ENCODE data around the gene RPRM.
"Not testable (repeated sequence)": the region's sequence is repeated elsewhere in the genome, so short reads cannot be mapped to it uniquely, and the experiment has no call there.

RPRM gene

GRCh38 chr2:153478289-153479261 lies at the start of gene RPRM:
Gene RPRM (minus strand): TSS chr2:153478762. CDS start chr2:153478565, 197 bp downstream.
- DNase-seq (ENCODE audit: low read depth in 1 of 2, low spot score in 1 of 2): peak in 1 of 2 donors; percentile 25

- DNase-seq (ENCODE audit: low read depth in 1 of 2, low spot score in 1 of 2): peak in 1 of 2 donors; percentile 26
These were observed 40.8 kb upstream of the RPRM start for GRCh38 chr2:153519257-153519875.

GRCh38 chr2:153512331-153512730 lies 33.8 kb upstream of the RPRM start:
- DNase-seq (ENCODE audit: low read depth in 1 of 2, low spot score in 1 of 2): no peak

GRCh38 chr2:153510996-153511395 lies 32.4 kb upstream of the RPRM start:
- no peak for DNase-seq (ENCODE audit: low read depth in 1 of 2, low spot score in 1 of 2)

- no peak for DNase-seq (ENCODE audit: low read depth in 1 of 2, low spot score in 1 of 2)
These were observed 30.6 kb upstream of the RPRM start for GRCh38 chr2:153509133-153509532.

GRCh38 chr2:153506499-153506898 lies 27.9 kb upstream of the RPRM start:
- not testable (repeated sequence) for DNase-seq (ENCODE audit: low read depth in 1 of 2, low spot score in 1 of 2)

- DNase-seq (ENCODE audit: low read depth in 1 of 2, low spot score in 1 of 2): no peak
These were observed 20.9 kb upstream of the RPRM start for GRCh38 chr2:153499439-153499838.

- DNase-seq (ENCODE audit: low read depth in 1 of 2, low spot score in 1 of 2): no peak
These were observed 19.5 kb upstream of the RPRM start for GRCh38 chr2:153497938-153498629.

GRCh38 chr2:153495725-153496124 lies 17.2 kb upstream of the RPRM start:
- DNase-seq (ENCODE audit: low read depth in 1 of 2, low spot score in 1 of 2): no peak

- no peak for DNase-seq (ENCODE audit: low read depth in 1 of 2, low spot score in 1 of 2)
These were observed 9.5 kb upstream of the RPRM start for GRCh38 chr2:153488072-153488471.

- DNase-seq (ENCODE audit: low read depth in 1 of 2, low spot score in 1 of 2): no peak
These were observed 8.9 kb upstream of the RPRM start for GRCh38 chr2:153487448-153487847.

- no peak for DNase-seq (ENCODE audit: low read depth in 1 of 2, low spot score in 1 of 2)
These were observed 1.0 kb upstream of the RPRM start for GRCh38 chr2:153479573-153479972.

- DNase-seq (ENCODE audit: low read depth in 1 of 2, low spot score in 1 of 2): no peak
These were observed 800 bp downstream of the RPRM start for GRCh38 chr2:153477636-153478288.

GRCh38 chr2:153476816-153477635 lies 1.5 kb downstream of the RPRM start:
- DNase-seq (ENCODE audit: low read depth in 1 of 2, low spot score in 1 of 2): no peak

GRCh38 chr2:153476491-153476815 lies 2.1 kb downstream of the RPRM start:
- no peak for DNase-seq (ENCODE audit: low read depth in 1 of 2, low spot score in 1 of 2)

- no peak for DNase-seq (ENCODE audit: low read depth in 1 of 2, low spot score in 1 of 2)
These were observed 3.6 kb downstream of the RPRM start for GRCh38 chr2:153474876-153475435.

- DNase-seq (ENCODE audit: low read depth in 1 of 2, low spot score in 1 of 2): no peak
These were observed 4.2 kb downstream of the RPRM start for GRCh38 chr2:153474407-153474806.

GRCh38 chr2:153470867-153471266 lies 7.7 kb downstream of the RPRM start:
- DNase-seq (ENCODE audit: low read depth in 1 of 2, low spot score in 1 of 2): no peak

GRCh38 chr2:153464395-153464794 lies 14.2 kb downstream of the RPRM start:
- no peak for DNase-seq (ENCODE audit: low read depth in 1 of 2, low spot score in 1 of 2)

GRCh38 chr2:153462338-153462859 lies 16.2 kb downstream of the RPRM start:
- no peak for DNase-seq (ENCODE audit: low read depth in 1 of 2, low spot score in 1 of 2)

All from stimulated activated CD4-positive, alpha-beta T cell treated with anti-CD3 and anti-CD28 coated beads, Interleukin-15, amount 100 ng/mL, for 1 hour (primary cell).